HG02588 (cell line): ENCODE results near the gene UGT1A6.
"Not testable (repeated sequence)": the region's sequence is repeated elsewhere in the genome, so short reads cannot be mapped to it uniquely, and the experiment has no call there.

Experiments
- ATAC-seq: cut with Tn5 transposase; IDR thresholded peaks from one replicate; pipeline ENCODE4 v1.9.1; 2021; ENCODE audit warnings: mild to moderate bottlenecking, moderate library complexity; ENCODE audit not compliant: unreplicated experiment

The UGT1A6 gene

GRCh38 chr2:233684640-233685039 is 8.1 kb upstream of the UGT1A6 start:
- no peak for ATAC-seq

- no peak for ATAC-seq
These were observed 5.8 kb upstream of the UGT1A6 start for GRCh38 chr2:233686928-233687327.

GRCh38 chr2:233688341-233688740 is 4.3 kb upstream of the UGT1A6 start:
- no peak for ATAC-seq

GRCh38 chr2:233689031-233689430 is 3.7 kb upstream of the UGT1A6 start:
- ATAC-seq = no peak

- no peak for ATAC-seq
These were observed 3.2 kb upstream of the UGT1A6 start for GRCh38 chr2:233689501-233689900.

- ATAC-seq = no peak
These were observed 2.2 kb upstream of the UGT1A6 start for GRCh38 chr2:233690444-233690843.

GRCh38 chr2:233691443-233692433 is 952 bp upstream of the UGT1A6 start:
- ATAC-seq = no peak

- no peak for ATAC-seq
These were observed 1.3 kb downstream of the UGT1A6 start for GRCh38 chr2:233693963-233694362.

GRCh38 chr2:233698740-233699139 is 6.0 kb downstream of the UGT1A6 start:
- ATAC-seq = no peak

- ATAC-seq = no peak
These were observed 6.8 kb downstream of the UGT1A6 start for GRCh38 chr2:233699424-233700027.

GRCh38 chr2:233700028-233700635 is 7.4 kb downstream of the UGT1A6 start:
- ATAC-seq = no peak

- ATAC-seq = not testable (repeated sequence)
These were observed 8.2 kb downstream of the UGT1A6 start for GRCh38 chr2:233700842-233701241.

- ATAC-seq = no peak
These were observed 9.5 kb downstream of the UGT1A6 start for GRCh38 chr2:233702238-233702637.

GRCh38 chr2:233705911-233706506 is 13.3 kb downstream of the UGT1A6 start:
- ATAC-seq = no peak

GRCh38 chr2:233706720-233707119 is 14.0 kb downstream of the UGT1A6 start:
- no peak for ATAC-seq

GRCh38 chr2:233707940-233708644 is 15.4 kb downstream of the UGT1A6 start:
- ATAC-seq = no peak

GRCh38 chr2:233708942-233709341 is 16.3 kb downstream of the UGT1A6 start:
- no peak for ATAC-seq

- ATAC-seq = no peak
These were observed 18.8 kb downstream of the UGT1A6 start for GRCh38 chr2:233711312-233712008.

GRCh38 chr2:233712611-233713261 is 20.0 kb downstream of the UGT1A6 start, which contains the start of gene UGT1A5:
Gene UGT1A5, plus strand, starts transcription at chr2:233712907. Its CDS starts 85 bp downstream, at chr2:233712992.
- no peak for ATAC-seq

- ATAC-seq = no peak
These were observed 20.5 kb downstream of the UGT1A6 start for GRCh38 chr2:233713262-233713615.
